Measurements from ENCODE around the gene SRRM5.

SRRM5 gene

GRCh38 chr19:43589277-43589676 is 22.6 kb upstream of the SRRM5 start:
- Histone ChIP-seq H3K36me3 (peaks cover 9% of the 10 kb centered on the region; the same call in 1 of the 2 replicates), H3K4me1 (peaks cover 7% of the 10 kb centered on the region), H3K27me3 (no peaks in the 10 kb centered on the region), H3K4me3 (ENCODE audit: low read depth, low read length) (no peak overlapping the region), H3K9me3 (no peaks in the 10 kb centered on the region)
- DNase-seq: no peak
- TF ChIP-seq, protein P1, sequence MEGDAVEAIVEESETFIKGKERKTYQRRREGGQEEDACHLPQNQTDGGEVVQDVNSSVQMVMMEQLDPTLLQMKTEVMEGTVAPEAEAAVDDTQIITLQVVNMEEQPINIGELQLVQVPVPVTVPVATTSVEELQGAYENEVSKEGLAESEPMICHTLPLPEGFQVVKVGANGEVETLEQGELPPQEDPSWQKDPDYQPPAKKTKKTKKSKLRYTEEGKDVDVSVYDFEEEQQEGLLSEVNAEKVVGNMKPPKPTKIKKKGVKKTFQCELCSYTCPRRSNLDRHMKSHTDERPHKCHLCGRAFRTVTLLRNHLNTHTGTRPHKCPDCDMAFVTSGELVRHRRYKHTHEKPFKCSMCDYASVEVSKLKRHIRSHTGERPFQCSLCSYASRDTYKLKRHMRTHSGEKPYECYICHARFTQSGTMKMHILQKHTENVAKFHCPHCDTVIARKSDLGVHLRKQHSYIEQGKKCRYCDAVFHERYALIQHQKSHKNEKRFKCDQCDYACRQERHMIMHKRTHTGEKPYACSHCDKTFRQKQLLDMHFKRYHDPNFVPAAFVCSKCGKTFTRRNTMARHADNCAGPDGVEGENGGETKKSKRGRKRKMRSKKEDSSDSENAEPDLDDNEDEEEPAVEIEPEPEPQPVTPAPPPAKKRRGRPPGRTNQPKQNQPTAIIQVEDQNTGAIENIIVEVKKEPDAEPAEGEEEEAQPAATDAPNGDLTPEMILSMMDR (IDR thresholded peaks at IDR 0.05; ENCODE audit: low read depth, low read length): no peak

DNA sequence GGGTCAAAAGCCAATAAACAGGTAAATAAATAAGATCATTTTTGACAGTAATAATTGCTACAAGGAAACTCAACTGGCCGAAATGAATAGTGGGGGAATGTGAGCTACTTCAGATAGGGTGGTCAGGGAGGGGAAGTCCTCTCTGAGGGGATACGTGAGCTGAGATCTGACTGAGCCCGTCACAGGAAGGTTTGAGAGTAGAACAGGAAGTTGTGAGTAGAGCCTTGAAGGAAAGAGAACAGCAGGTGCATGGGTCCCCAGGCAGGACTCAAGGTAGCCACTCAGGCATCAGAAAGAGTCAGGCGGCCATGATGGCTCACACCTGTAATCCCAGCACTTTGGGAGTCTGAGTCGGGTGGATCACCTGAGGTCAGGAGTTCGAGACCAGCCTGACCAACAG is 22.2 kb upstream of the SRRM5 start:
- H3K4me3 ChIP-seq (ENCODE audit: low read depth, low read length): no peak overlapping the region
- DNase-seq: no peak
- H3K36me3 ChIP-seq: peaks cover 9% of the 10 kb centered on the region; the same call in 1 of the 2 replicates
- TF ChIP-seq, protein P1 (IDR thresholded peaks at IDR 0.05; ENCODE audit: low read depth, low read length): no peak
- H3K9me3 ChIP-seq: no peaks in the 10 kb centered on the region
- H3K27me3 ChIP-seq: no peaks in the 10 kb centered on the region
- H3K4me1 ChIP-seq: peaks cover 7% of the 10 kb centered on the region

DNA sequence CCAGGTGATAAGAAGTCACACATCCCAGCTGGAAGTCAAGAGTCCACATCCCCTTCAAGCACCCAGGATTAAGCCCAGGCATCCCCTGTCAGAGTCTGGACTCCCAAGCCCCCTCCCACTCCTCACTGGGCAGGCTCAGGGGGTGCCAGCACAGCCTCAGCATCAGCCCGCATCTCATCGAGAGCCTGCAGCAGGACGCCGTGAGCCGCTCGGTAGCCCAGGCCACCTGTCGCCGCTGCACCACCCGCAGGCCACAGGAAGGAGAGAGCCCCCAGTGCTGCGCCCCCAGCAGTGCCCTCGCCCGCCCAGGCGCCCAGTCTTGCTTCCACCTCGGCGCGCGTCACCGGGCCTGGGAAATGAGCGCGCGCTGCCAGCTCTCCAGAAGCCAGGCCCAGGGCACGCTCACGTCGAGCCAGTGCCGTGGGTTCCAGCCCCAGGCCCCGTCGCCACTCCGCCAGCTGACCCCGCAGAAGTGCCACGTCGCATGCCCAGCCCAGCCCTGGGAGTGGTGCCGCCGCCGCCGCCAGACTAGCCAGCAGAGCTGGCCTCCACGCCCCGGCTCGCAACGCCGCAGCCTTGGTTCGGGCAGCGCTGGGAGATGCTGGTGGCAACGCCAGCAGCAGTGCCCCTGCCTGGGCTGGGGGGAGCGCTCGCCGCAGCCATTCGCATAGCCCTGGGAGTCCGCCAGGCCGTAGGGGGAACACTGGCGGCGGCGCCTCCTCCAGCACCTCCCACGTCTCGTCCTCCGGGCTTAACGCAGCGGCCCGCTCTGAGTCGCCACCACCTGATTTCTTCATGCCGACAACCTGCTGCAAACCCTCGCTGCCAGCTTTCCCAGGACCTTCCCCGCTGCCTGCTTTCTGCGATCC is 19.8 kb upstream of the SRRM5 start:
- no peaks in the 10 kb centered on the region for H3K4me1 ChIP-seq
- no peak for DNase-seq
- no peak overlapping the region for H3K4me3 ChIP-seq (ENCODE audit: low read depth, low read length)
- TF ChIP-seq, protein P1 (IDR thresholded peaks at IDR 0.05; ENCODE audit: low read depth, low read length): no peak
- H3K27me3 ChIP-seq: no peaks in the 10 kb centered on the region
- no peaks in the 10 kb centered on the region for H3K9me3 ChIP-seq
- peaks cover 9% of the 10 kb centered on the region; the same call in 1 of the 2 replicates for H3K36me3 ChIP-seq

DNA sequence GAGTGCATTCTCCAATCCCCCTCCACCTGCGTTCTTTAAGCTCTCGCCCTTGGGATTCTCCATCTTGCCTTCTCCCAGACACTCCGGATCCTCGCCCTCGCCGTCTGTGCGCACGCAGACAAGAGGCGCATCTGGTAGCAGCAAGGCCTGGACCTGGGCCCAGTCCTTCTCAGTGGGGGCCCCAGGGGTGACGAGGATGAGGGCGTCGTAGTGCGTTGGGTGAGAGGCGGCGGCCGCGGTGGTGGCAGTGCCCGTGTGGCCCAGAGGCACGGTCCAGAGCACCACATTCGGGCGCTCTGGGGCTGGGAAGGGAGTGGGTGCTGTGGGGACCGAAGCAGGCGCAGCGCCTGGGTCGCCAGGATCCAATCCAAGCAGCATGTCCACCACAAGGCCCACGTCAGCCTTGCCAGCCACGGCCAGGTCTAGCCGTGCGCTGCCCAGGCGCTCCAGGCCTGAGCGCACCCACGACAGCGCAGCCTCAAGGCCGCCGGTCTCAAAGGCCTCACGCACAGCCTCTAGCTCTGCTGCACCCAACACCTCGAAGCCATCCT is 19.0 kb upstream of the SRRM5 start:
- Histone ChIP-seq H3K36me3 (peaks cover 9% of the 10 kb centered on the region; the same call in 1 of the 2 replicates), H3K4me3 (ENCODE audit: low read depth, low read length) (no peak overlapping the region), H3K4me1 (no peaks in the 10 kb centered on the region), H3K9me3 (no peaks in the 10 kb centered on the region), H3K27me3 (no peaks in the 10 kb centered on the region)
- no peak for DNase-seq
- TF ChIP-seq, protein P1 (IDR thresholded peaks at IDR 0.05; ENCODE audit: low read depth, low read length): no peak

- Histone ChIP-seq H3K36me3 (peaks cover 9% of the 10 kb centered on the region; the same call in 1 of the 2 replicates), H3K4me1 (no peaks in the 10 kb centered on the region), H3K4me3 (ENCODE audit: low read depth, low read length) (no peak overlapping the region; the same call in 1 of the 2 replicates), H3K27me3 (no peaks in the 10 kb centered on the region), H3K9me3 (no peaks in the 10 kb centered on the region)
- DNase-seq: no peak
- TF ChIP-seq, protein P1 (IDR thresholded peaks at IDR 0.05; ENCODE audit: low read depth, low read length): no peak
Observed at GRCh38 chr19:43594081-43594697, 17.7 kb upstream of the SRRM5 start.

Data from BE2C (cell line).